DMS153 treated with DMSO at 0.1 percent for 48 hours (cell line): Measurements from ENCODE around the gene SDR9C7.
"Not testable (repeated sequence)": the region's sequence is repeated elsewhere in the genome, so short reads cannot be mapped to it uniquely, and the experiment has no call there.

Experiments used
- DNase-seq: peaks from one replicate; lab custom pipeline; 2025; ENCODE audit not compliant: unreplicated experiment; lab: John Stamatoyannopoulos, UW

Gene SDR9C7

DNA sequence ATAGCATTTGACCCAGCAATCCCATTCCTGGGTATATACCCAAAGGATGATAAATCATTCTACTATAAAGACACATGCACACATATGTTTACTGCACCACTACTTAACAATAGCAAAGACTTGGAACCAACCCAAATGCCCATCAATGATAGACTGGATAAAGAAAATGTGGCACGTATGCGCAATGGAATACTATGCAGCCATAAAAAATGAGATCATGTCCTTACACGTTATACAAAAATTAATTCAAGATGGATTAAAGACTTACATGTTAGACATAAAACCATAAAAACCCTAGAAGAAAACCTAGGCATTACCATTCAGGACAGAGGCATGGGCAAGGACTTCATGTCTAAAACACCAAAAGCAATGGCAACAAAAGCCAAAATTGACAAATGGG is 16.1 kb downstream of the SDR9C7 start:
- DNase-seq = not testable (repeated sequence)

DNA sequence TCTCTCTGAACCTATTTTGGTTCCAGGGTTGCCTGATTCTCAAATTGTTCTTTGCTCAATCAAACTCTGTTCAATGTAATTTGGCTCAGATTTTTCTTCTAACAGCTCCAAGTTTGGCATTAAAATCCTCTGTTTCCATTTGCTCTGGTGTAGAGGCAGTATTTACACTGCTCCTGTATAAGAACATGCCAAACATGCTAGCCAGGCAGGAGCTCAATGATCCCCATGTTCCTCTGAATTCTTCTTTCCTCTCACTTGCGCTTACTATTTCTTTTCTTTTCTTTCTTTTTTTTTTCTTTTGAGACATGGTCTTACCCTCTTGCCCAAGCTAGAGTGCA is 17.2 kb downstream of the SDR9C7 start:
- DNase-seq = no peak

- no peak for DNase-seq
These were observed 17.8 kb downstream of the SDR9C7 start for GRCh38 chr12:56916296-56916995.

DNA sequence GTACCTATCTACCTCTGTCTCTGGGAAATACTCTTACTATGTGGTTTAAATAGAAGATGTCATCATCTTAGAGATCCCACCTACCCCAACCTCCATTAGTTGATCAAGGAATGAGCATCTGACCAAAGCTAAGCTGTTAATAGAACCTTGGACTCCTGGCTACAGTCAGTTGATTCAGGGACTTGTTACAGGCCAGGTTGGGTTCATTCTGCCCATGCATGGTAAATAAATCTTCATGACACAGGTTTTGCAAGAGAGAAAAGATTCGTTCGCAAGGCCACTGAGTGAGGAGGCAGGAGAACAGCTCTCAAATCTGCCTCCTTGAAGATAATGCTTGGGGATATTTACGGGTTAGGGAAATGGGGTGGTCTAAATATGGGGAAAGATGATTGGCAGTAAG is 19.5 kb downstream of the SDR9C7 start:
- DNase-seq = no peak

DNA sequence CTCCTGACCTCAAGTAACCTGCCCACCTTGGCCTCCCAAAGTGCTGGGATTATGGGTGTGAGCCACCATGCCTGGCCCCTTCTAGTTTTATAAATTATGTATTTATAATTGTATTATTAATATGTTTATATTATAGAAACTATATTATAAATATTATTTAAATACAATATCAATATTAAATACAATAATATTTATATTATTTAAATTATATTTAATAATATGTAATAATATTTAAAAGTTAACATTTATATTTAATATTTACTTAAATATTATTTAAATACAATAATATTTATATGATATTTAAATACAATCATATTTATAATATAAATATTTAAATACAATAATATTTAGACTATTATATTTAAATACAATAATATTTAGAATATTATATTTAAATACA is 20.0 kb downstream of the SDR9C7 start:
- no peak for DNase-seq

DNA sequence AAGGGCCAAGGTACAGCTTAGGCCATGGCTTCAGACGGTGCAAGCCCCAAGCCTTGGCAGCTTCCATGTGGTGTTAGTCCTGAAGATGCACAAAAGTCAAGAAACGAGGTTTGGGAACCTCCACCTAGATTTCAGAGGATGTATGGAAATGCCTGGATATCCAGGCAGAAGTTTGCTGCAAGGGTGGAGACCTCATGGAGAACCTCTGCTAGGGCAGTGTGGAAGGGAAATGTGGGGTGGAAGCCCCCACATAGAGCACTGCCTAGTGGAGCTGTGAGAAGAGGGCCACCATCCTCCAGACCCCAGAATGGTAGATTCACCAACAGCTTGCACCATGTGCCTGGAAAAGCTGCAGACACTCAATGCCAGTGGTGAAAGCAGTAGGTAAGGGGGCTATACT is 24.8 kb downstream of the SDR9C7 start:
- DNase-seq = not testable (repeated sequence)

DNA sequence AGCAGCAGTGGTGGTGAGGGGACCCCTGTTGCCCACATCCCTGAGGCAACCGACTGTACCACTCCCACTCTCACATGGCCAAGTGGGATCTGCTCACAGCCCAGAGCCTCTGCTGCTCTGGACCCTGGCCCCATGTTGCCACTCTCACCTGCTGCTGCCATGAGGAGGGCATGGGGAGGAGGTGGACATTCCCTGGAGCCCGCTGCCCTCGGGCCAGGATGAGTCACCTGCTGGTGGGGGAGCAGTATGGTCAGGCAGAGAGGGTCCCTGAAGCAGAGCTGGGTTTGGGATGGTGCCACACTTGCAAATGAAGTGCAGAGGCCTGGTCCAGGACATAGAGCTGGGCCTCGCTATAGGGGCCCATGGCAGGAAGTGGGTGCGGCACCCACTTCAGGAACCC is 26.1 kb downstream of the SDR9C7 start:
- DNase-seq = no peak

GRCh38 chr12:56905852-56906251 is 28.4 kb downstream of the SDR9C7 start:
- DNase-seq = no peak

GRCh38 chr12:56903374-56903773 is 30.8 kb downstream of the SDR9C7 start:
- DNase-seq = no peak

GRCh38 chr12:56901313-56901712 is 32.9 kb downstream of the SDR9C7 start:
- not testable (repeated sequence) for DNase-seq

DNA sequence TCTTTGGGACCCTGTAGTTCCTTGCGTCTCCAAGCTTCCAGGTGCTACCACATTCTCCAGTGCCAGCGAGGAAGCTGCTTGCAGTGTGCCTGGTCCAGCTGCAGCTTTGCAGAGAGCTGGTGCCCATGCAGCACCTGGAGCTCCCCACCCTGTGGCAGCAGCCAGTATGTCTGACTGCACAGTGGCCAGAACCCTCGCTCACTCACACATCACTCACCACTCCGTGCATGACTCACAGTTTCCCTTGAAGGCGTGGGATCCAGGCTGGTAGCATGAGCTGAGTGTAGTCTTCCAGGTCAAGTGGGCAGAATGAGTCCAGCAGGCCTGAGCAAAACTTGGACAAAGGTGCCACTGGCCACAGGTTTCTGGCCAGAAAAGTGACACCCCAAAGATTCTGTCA is 33.6 kb downstream of the SDR9C7 start:
- no peak for DNase-seq

GRCh38 chr12:56898938-56899337 is 35.3 kb downstream of the SDR9C7 start:
- no peak for DNase-seq

GRCh38 chr12:56897844-56898361 is 36.3 kb downstream of the SDR9C7 start:
- DNase-seq = no peak

DNA sequence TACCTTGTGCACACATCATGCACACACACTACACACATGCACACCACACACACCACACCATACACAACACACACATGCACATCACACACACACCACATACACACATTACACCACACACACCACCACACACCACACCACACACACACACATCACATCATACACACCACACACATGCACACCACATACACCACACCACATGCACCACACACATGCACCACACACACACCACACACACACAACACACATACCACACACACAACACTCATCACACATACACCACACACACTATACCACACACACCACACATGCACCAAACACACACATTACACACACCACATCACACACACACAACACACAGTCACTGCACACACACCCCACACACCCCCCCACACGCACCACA is 38.1 kb downstream of the SDR9C7 start:
- no peak for DNase-seq

DNA sequence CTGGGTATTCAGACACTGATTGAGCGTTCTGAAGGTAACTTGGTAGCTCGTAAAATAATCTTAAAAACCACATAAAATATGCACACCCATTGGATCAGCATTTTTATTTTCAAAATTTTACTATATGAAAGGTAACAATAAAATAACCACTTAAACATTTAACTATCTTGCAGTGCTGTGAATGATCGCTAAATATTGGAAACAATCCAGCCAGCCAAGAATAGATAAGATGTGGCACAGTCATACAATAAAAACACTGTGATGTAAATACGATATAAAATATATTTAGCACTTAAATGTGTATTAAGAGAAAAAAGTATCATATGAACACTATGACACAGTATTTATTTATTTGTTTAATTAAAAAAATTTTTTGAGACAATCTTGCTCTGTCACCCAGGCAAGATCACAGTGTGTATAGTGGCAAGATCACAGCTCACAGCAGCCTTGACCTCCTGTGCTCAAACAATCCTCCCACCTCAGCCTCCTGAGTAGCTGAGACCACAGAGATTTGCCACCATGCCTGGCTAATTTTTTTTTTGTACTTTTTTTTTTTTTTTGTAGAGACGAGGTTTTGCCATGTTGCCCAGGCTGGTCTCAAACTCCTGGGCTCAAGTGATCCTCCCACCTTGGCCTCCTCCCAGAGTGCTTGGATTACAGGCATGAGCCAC is 39.4 kb downstream of the SDR9C7 start:
- no peak for DNase-seq

DNA sequence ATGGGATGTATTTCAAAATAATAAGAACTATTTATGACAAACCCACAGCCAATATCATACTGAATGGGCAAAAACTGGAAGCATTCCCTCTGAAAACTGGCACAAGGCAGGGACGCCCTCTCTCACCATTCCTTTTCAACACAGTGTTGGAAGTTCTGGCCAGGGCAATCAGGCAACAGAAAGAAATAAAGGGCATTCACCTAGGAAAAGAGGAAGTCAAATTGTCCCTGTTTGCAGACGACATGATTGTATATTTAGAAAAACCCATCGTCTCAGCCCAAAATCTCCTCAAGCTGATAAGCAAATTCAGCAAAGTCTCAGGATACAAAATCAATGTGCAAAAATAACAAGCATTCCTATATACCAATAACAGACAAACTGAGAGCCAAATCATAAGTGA is 42.3 kb downstream of the SDR9C7 start:
- not testable (repeated sequence) for DNase-seq

- DNase-seq = no peak
These were observed 47.9 kb downstream of the SDR9C7 start for GRCh38 chr12:56886319-56886718.

DNA sequence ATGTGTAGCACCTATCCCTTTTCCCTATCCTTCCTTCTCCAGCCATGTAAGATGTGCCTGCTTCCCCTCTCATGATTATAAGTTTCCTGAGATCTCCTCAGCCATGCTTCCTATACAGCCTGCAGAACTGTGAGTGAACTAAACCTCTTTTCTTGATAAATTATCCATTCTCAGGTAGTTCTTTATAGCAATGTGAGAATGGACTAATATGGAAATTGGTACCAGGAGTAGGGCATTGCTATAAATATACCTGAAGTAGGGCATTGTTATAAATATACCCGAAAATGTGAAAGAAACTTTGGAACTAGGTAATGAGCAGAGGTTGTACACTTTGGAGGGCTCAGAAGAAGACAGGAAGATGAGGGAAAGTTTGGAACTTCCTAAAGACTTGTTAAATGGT is 48.9 kb downstream of the SDR9C7 start:
- DNase-seq = no peak

GRCh38 chr12:56884421-56884820 is 49.8 kb downstream of the SDR9C7 start:
- no peak for DNase-seq

- not testable (repeated sequence) for DNase-seq
These were observed 51.8 kb downstream of the SDR9C7 start for GRCh38 chr12:56882407-56882806.

DNA sequence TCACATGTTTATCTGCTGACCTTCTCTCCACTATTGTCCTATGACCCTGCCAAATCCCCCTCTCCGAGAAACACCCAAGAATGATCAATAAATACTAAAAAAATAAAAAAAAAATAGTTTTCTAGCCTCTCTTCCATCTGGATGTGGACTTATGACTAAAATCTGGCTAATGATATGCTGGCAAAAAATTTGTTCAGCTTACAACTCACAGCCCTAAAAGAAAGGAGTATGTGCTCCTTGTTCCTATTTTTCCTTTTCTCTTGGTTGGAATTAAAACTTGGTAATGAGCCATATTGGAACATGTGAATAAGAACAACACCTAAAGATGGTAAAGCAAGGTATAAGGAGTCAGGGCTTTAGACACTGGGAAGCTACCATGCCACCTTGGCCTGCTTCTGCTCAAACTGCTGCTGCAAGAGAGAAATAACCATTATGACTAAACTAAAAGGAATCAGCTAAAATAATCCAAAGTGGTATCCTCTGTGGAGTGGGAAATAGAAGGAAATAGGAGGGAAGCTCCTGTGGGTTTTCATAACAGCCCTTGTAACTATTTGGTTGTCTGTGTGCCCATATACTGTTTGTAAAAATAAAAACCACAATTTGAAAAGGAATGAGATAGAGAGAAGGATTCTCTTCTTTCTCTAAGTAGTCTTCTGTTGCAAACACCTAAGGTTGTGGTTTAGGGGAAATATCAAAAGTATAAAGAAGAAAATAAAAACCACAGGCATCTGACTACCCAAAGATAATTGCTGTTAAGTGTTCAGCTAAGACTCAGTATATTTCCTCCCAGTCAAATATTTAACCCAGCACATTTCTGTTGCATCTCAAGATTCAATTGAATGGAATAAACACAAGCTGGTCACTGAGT is 53.8 kb downstream of the SDR9C7 start:
- no peak for DNase-seq
